ENCODE results near the gene SLMAP. TPM values are rescaled to one million over a fixed set of nuclear protein-coding genes. Genes with fewer than 3 reads are reported as not detected.
A peak's percentile ranks its signal among the peaks of the same experiment; 100 is the strongest.

Gene SLMAP
- total RNA-seq, 1 donor from 2014 or later, result 108 TPM

DNA sequence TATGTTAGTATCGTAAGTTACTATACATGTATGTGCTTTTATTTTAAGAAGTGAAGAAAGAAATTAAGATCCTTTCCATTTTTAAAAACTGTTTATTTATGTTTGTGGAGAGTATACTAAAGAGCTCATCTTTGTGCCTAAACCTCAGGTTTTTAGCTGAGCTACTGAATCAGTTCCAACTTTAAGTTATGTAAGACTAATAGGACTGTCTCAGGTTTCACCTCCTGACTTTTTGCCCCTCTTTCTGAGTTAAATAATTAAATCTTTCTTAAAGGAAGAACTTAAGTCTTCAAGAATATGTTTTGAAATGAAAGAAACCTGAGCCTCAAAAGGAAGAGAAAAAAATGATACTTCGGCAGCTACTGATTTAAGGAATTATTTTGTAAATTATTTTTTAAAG, 2.6 kb downstream of the SLMAP start:
- no peak for DNase-seq (ENCODE audit: low spot score in 2 of 2, unreplicated experiment in 2 of 2)
- H3K9me3 Mint-ChIP-seq, result no peaks in the 10 kb centered on the region
- peaks cover 46% of the 10 kb centered on the region for H3K4me1 Mint-ChIP-seq
- peak overlapping the region; percentile 79 for H3K27ac Mint-ChIP-seq
- peaks cover 7% of the 10 kb centered on the region for H3K36me3 Mint-ChIP-seq
- H3K4me3 Mint-ChIP-seq, result peak overlapping the region; percentile 97
- TF ChIP-seq, protein P1, sequence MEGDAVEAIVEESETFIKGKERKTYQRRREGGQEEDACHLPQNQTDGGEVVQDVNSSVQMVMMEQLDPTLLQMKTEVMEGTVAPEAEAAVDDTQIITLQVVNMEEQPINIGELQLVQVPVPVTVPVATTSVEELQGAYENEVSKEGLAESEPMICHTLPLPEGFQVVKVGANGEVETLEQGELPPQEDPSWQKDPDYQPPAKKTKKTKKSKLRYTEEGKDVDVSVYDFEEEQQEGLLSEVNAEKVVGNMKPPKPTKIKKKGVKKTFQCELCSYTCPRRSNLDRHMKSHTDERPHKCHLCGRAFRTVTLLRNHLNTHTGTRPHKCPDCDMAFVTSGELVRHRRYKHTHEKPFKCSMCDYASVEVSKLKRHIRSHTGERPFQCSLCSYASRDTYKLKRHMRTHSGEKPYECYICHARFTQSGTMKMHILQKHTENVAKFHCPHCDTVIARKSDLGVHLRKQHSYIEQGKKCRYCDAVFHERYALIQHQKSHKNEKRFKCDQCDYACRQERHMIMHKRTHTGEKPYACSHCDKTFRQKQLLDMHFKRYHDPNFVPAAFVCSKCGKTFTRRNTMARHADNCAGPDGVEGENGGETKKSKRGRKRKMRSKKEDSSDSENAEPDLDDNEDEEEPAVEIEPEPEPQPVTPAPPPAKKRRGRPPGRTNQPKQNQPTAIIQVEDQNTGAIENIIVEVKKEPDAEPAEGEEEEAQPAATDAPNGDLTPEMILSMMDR (IDR thresholded peaks at IDR 0.05; ENCODE audit: unreplicated experiment), result no peak
- no peaks in the 10 kb centered on the region for H3K27me3 Mint-ChIP-seq (ENCODE audit: low read depth)

- no peak overlapping the region for H3K4me3 Mint-ChIP-seq
- DNase-seq (ENCODE audit: low spot score in 2 of 2, unreplicated experiment in 2 of 2), result no peak
- H3K36me3 Mint-ChIP-seq, result peaks cover 20% of the 10 kb centered on the region
- no peaks in the 10 kb centered on the region for H3K27me3 Mint-ChIP-seq (ENCODE audit: low read depth)
- no peaks in the 10 kb centered on the region for H3K9me3 Mint-ChIP-seq
- H3K4me1 Mint-ChIP-seq, result peaks cover 55% of the 10 kb centered on the region
- TF ChIP-seq, protein P1 (IDR thresholded peaks at IDR 0.05; ENCODE audit: unreplicated experiment), result no peak
- peak overlapping the region; percentile 52 for H3K27ac Mint-ChIP-seq
These were observed 8.7 kb downstream of the SLMAP start for GRCh38 chr3:57764794-57765193.

DNA sequence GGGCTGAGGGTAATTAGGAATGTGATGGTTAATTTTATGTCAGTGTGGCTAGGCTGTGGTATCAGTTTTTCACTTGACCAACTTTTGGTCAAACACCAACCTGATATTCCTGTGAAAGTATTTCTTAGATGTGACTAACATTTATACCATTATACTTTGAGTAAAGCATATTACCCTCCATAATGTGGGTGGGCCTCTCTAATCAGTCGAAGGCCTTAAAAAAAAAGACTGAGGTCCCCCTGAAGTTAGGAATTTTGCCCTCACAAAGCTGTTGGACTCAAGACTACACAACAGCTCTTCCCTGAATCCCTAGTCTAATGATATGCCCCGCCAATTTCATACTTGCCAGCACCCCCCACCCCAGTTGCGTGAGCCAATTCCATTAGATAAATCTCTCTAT, 12.5 kb downstream of the SLMAP start:
- Mint-ChIP-seq H3K27me3 (ENCODE audit: low read depth) (no peaks in the 10 kb centered on the region), H3K4me3 (no peak overlapping the region), H3K36me3 (peaks cover 19% of the 10 kb centered on the region), H3K27ac (peak overlapping the region; percentile 93), H3K4me1 (peaks cover 52% of the 10 kb centered on the region), H3K9me3 (no peaks in the 10 kb centered on the region)
- DNase-seq (ENCODE audit: low spot score in 2 of 2, unreplicated experiment in 2 of 2), result no peak
- TF ChIP-seq, protein P1 (IDR thresholded peaks at IDR 0.05; ENCODE audit: unreplicated experiment), result no peak

GRCh38 chr3:57770009-57770827, 14.1 kb downstream of the SLMAP start:
- no peak for DNase-seq (ENCODE audit: low spot score in 2 of 2, unreplicated experiment in 2 of 2)
- Mint-ChIP-seq H3K9me3 (no peaks in the 10 kb centered on the region), H3K4me3 (no peak overlapping the region), H3K27ac (peak overlapping the region; percentile 80), H3K4me1 (peaks cover 40% of the 10 kb centered on the region), H3K36me3 (peaks cover 11% of the 10 kb centered on the region), H3K27me3 (ENCODE audit: low read depth) (no peaks in the 10 kb centered on the region)
- TF ChIP-seq, protein P1 (IDR thresholded peaks at IDR 0.05; ENCODE audit: unreplicated experiment), result no peak

DNA sequence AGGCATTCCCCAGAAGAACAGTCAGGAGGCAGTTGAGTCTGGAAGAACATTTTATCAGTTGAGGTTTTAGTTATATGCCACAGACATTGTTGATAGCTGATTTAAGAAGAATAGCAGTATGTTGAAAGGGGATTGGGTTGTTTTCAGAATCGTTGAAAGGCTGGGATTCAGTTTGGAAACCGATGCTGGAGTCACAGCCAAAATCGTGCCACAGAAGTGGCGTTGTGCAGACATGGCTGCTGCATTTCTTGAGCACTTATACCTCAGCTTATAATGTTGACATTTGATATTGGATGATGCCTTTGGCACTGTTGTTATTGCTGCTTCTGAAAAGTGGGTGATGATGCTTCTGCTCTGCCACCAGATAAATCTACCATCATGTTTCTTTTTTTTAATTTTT, 16.1 kb downstream of the SLMAP start:
- Mint-ChIP-seq H3K4me3 (no peak overlapping the region), H3K27me3 (ENCODE audit: low read depth) (no peaks in the 10 kb centered on the region), H3K27ac (no peak overlapping the region), H3K36me3 (peaks cover 5% of the 10 kb centered on the region), H3K4me1 (peaks cover 34% of the 10 kb centered on the region), H3K9me3 (no peaks in the 10 kb centered on the region)
- TF ChIP-seq, protein P1 (IDR thresholded peaks at IDR 0.05; ENCODE audit: unreplicated experiment), result no peak
- no peak for DNase-seq (ENCODE audit: low spot score in 2 of 2, unreplicated experiment in 2 of 2)

Data from mesothelial cell of epicardium (in vitro differentiated cells).